Retinal pigment epithelial cell (primary cell): ENCODE data around the gene ERBIN.

Experiments used
- DNase-seq: peaks from one replicate; pipeline ENCODE4 v3.0.0-alpha.2; 2010; ENCODE audit warnings: low read depth
- H3K4me3 ChIP-seq: 2 replicates; pipeline ENCODE4 v1.5.1; 2011; ENCODE audit warnings: mild to moderate bottlenecking, low read length, control low read depth, moderate library complexity
- TF ChIP-seq, protein P1 (sequence below): conservative IDR thresholded peaks from 2 replicates; pipeline ENCODE4 v1.5.1; 2011; ENCODE audit warnings: low read depth, low read length, control low read depth, inconsistent platforms

Gene ERBIN

DNA sequence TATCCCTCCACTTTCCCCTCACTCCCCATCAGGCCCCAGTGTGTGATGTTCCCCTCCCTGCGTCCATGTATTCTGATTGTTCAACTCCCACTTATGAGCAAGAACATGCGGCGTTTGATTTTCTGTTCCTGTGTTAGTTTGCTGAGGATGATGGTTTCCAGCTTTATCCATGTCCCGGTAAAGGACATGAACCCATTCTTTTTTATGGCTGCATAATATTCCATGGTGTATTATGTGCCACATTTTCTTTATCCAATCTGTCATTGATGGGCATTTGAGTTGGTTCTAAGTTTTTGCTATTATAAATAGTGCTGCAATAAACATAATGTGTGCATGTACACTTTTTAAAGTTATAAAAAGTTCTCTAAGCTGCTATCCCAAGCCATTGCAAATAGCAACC is 75.6 kb downstream of the ERBIN start:
- TF ChIP-seq, protein P1, sequence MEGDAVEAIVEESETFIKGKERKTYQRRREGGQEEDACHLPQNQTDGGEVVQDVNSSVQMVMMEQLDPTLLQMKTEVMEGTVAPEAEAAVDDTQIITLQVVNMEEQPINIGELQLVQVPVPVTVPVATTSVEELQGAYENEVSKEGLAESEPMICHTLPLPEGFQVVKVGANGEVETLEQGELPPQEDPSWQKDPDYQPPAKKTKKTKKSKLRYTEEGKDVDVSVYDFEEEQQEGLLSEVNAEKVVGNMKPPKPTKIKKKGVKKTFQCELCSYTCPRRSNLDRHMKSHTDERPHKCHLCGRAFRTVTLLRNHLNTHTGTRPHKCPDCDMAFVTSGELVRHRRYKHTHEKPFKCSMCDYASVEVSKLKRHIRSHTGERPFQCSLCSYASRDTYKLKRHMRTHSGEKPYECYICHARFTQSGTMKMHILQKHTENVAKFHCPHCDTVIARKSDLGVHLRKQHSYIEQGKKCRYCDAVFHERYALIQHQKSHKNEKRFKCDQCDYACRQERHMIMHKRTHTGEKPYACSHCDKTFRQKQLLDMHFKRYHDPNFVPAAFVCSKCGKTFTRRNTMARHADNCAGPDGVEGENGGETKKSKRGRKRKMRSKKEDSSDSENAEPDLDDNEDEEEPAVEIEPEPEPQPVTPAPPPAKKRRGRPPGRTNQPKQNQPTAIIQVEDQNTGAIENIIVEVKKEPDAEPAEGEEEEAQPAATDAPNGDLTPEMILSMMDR, result no peak
- DNase-seq, result no peak

DNA sequence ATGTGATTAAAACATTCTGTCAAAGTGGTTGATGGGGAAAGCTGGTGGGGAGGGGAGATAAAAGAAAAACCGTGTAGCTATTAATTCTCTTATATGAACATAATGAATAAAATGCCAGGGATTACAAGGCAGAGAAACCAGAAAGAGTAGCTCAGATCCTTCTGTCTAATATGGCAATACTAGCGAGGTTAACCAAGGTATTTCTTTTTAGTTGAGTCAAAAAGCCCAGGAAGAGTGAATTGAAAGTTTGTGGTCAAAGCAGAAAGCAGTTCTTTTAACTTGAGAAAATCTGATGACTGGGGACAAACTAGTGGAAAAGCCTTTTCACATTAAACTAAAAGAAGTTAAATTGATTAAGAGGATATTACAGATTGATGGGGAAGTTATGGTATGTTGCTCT is 76.0 kb downstream of the ERBIN start:
- no peak for DNase-seq
- TF ChIP-seq, protein P1, result no peak
- H3K4me3 ChIP-seq, result no peak overlapping the region

More for the DNA sequence above, 75.6 kb downstream of the ERBIN start:
- no peak overlapping the region for H3K4me3 ChIP-seq

DNA sequence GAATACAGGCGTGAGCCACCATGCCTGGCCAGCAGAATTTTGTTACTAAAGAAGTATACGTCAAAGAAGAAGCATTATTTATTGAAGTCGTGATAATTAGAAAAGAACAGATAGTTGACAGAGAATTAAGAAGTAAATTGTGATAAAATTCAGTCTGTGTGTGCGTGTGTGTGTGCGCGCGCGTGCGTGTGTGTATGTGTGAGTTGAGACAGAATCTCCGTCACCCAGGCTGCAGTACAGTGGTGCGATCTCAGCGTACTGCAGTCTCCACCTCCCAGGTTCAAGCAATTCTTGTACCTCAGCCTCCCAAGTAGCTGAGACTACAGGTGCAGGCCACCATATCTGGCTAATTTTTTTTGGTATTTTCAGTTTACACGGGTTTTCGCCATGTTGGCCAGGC is 77.8 kb downstream of the ERBIN start:
- TF ChIP-seq, protein P1, result no peak
- H3K4me3 ChIP-seq, result no peak overlapping the region
- DNase-seq, result no peak

DNA sequence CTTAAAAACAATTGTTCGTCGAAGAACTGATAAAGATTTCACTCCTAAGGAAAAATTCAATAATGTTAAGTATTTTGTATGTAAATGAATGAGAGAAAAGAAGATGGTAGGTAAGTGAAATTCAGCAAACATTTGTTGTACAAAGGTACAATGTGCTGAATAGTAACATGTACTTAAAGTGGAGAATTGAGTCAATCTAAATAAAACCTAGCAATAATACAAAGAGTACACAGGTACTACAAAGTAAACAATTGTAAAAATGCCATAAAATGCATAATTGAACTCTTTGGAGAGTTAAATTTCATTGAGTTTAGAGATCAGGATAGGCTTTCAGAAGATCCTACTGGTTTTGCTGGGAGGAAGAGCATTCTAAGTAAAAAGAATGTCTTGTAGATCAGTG is 82.9 kb downstream of the ERBIN start:
- DNase-seq, result no peak
- no peak overlapping the region for H3K4me3 ChIP-seq
- TF ChIP-seq, protein P1, result no peak

DNA sequence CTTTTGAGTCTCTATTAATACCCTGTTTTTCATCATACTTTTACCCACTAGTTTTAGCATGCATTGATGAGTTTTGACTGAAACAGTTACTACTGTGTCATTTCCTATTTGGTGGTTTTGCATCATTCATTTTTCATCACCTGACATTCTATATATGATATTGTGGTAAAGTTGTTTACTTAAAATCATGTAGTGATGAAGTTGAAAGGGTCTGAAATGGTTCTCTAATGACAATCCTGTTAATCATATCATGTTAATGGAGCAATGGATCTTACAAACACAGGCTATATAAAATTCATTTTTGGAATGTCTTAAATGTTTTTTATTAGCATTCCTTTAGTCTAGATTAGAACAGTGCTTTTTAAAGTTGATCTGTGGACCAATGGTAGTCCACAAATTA is 84.1 kb downstream of the ERBIN start:
- TF ChIP-seq, protein P1, result no peak
- no peak overlapping the region for H3K4me3 ChIP-seq
- no peak for DNase-seq

DNA sequence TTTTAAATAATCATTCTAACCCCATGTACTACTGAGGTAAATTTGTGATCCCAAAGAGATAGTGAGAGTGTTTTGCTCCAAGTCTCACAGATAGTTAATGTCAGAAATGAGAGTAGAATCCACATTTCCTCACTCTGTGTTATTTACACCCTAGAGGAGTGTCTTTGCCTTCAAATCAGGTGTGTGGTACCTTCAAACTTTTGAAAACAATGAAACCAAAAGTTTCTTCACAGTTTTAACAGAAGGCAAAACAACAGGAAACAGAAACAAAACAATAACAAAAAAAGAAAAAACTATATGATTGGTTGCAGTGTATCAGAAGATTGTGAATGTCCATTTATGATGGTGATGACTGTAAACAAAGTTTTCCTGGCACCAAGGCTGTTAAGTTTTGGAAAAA is 85.9 kb downstream of the ERBIN start:
- no peak overlapping the region for H3K4me3 ChIP-seq
- no peak for DNase-seq
- TF ChIP-seq, protein P1, result no peak

DNA sequence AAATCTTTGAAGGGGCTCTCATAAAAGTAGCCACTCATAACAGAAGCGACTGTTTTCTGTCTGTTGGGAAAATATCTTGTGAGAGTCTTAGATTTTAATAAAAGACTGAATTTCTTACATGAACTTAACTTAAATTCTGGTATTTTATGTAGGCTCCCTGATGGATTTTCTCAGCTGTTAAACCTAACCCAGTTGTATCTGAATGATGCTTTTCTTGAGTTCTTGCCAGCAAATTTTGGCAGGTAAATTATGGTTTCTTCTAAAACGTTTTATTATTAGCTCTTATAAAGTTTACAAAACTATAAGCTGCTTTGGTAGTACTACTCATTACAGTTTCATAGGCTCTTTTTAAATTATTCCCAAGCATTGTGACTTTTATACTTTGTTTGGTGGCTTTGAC is 87.0 kb downstream of the ERBIN start:
- DNase-seq, result no peak
- TF ChIP-seq, protein P1, result no peak
- H3K4me3 ChIP-seq, result no peak overlapping the region
